Naive thymus-derived CD4-positive, alpha-beta T cell (primary cell): ENCODE measurements around the gene OTOS. TPM values are rescaled to one million over a fixed set of nuclear protein-coding genes. Genes with fewer than 3 reads are reported as not detected.

Experiments
- ATAC-seq: fragments of 150-1000 bp; cut with Tn5 transposase; 2 replicates; pipeline ENCODE4 v1.10.0; 2021; ENCODE audit warnings: mild to moderate bottlenecking, moderate library complexity
- CTCF ChIA-PET: fragments of 350-600 bp; sonication (Branson Sonifier 250); formaldehyde crosslinking; loops from one replicate; lab custom pipeline; 2021; ENCODE audit warnings: antibody characterized with exemption; lab: Charles Lee
- POLR2A ChIA-PET: fragments of 350-600 bp; sonication (Branson Sonifier 250); formaldehyde crosslinking; loops from one replicate; lab custom pipeline; 2021; ENCODE audit warnings: antibody characterized with exemption, inconsistent platforms; lab: Charles Lee
- DNase-seq, 9 donors: peaks; one replicate each; pipeline versions ENCODE4 v3.0.0 to v3.0.0-alpha.2; 2020 to 2022; ENCODE audit warnings: mixed read lengths in 1 of 9
- H3K27ac ChIP-seq: one replicate; pipeline ENCODE4 v1.7.0; 2013; ENCODE audit warnings: mild to moderate bottlenecking, low read depth, low read length, moderate library complexity
- H3K27me3 ChIP-seq, 2 donors: one replicate each; pipeline ENCODE4 v1.7.0; 2013; ENCODE audit warnings: low read length in 2 of 2, mild to moderate bottlenecking in 2 of 2, moderate library complexity in 2 of 2; ENCODE audit not compliant: control insufficient read depth in 2 of 2, insufficient read depth in 2 of 2
- H3K36me3 ChIP-seq, 3 experiments: 1 replicate in 2 of 3; 2 replicates in 1 of 3; pipeline ENCODE4 v1.7.0; 2013; ENCODE audit warnings: low read length in 3 of 3, mild to moderate bottlenecking in 3 of 3, moderate library complexity in 1 of 3; ENCODE audit not compliant: insufficient read depth in 3 of 3, control insufficient read depth in 2 of 3
- H3K4me1 ChIP-seq, 2 donors: one replicate each; pipeline ENCODE4 v1.7.0; 2013; ENCODE audit warnings: low read length in 2 of 2, mild to moderate bottlenecking in 2 of 2, moderate library complexity in 1 of 2; ENCODE audit not compliant: control insufficient read depth in 2 of 2, insufficient read depth in 2 of 2
- H3K4me3 ChIP-seq: 2 replicates; pipeline ENCODE4 v1.7.0; 2013; ENCODE audit warnings: mild to moderate bottlenecking, low read length
- H3K9me3 ChIP-seq, 3 experiments: 1 replicate in 2 of 3; 2 replicates in 1 of 3; pipeline ENCODE4 v1.7.0; 2013; ENCODE audit warnings: low read length in 3 of 3; ENCODE audit not compliant: control insufficient read depth in 2 of 3
- H3K27ac Mint-ChIP-seq, 9 donors: one replicate each; pipeline ENCODE4 v1.8.0; 2020 to 2022; ENCODE audit warnings: mixed read lengths in 9 of 9, mild to moderate bottlenecking in 8 of 9, moderate library complexity in 5 of 9, inconsistent platforms in 2 of 9
- H3K27me3 Mint-ChIP-seq, 5 donors: one replicate each; pipeline ENCODE4 v1.8.0; 2021 to 2022; ENCODE audit warnings: mixed read lengths in 5 of 5, mild to moderate bottlenecking in 1 of 5
- H3K36me3 Mint-ChIP-seq, 5 donors: one replicate each; pipeline ENCODE4 v1.8.0; 2020 to 2022; ENCODE audit warnings: mixed read lengths in 5 of 5, mild to moderate bottlenecking in 3 of 5, inconsistent platforms in 1 of 5
- H3K4me1 Mint-ChIP-seq, 7 donors: one replicate each; pipeline ENCODE4 v1.8.0; 2020 to 2022; ENCODE audit warnings: mixed read lengths in 7 of 7, mild to moderate bottlenecking in 3 of 7, inconsistent platforms in 1 of 7
- H3K4me3 Mint-ChIP-seq, 10 donors: one replicate each; pipeline ENCODE4 v1.8.0; 2020 to 2022; ENCODE audit warnings: mild to moderate bottlenecking in 10 of 10, mixed read lengths in 10 of 10, moderate library complexity in 6 of 10, inconsistent platforms in 2 of 10
- H3K9me3 Mint-ChIP-seq, 11 donors: one replicate each; pipeline ENCODE4 v1.8.0; 2020 to 2022; ENCODE audit warnings: mixed read lengths in 11 of 11, mild to moderate bottlenecking in 4 of 11, inconsistent platforms in 1 of 11, moderate library complexity in 1 of 11
- intact Hi-C, 2 donors: fragments of 100-400 bp; cut with micrococcal nuclease; formaldehyde crosslinking; loops; one replicate each; pipeline ENCODE4 v1.15.1; 2023
- polyA plus RNA-seq, 2 donors: library from polyadenylated mRNA; unstranded; fragments of 300-500 nt; fragmentation: Illumina TruSeq; gene quantifications; one replicate each; pipeline ENCODE4 v1.2.3, GENCODE V29; 2021
- total RNA-seq, 6 experiments: library from RNA in 5 of 6; stranded (reverse) in 5 of 6; gene quantifications; 1 replicate in 5 of 6; 2 replicates in 1 of 6; pipeline ENCODE4 v1.2.3 and lab custom pipeline; 2021 to 2026

The OTOS gene
- total and polyA plus RNA-seq, 7 experiments from 2014 or later: not detected

GRCh38 chr2:240138254-240138984, 2.0 kb downstream of the OTOS start:
- intact Hi-C loops: loop anchor here in 1 of 2 donors (5.0 kb wide), 2 partner anchors 736 to 871 kb away; partner anchors contain the start of gene HDAC4
- H3K4me1 Mint-ChIP-seq: peaks cover 19 to 29% (median 28%) of the 10 kb centered on the region in 7 donors
- H3K27ac Mint-ChIP-seq: peak overlapping the region in 2 of 9 donors; percentile 14 to 70
- DNase-seq (no peak), ATAC-seq (no peak)
- H3K36me3 Mint-ChIP-seq: peaks cover 0 to under 1% (median 0%) of the 10 kb centered on the region in 5 donors
- peaks cover 17 to 18% of the 10 kb centered on the region in 2 donors for H3K4me1 ChIP-seq
- no peak overlapping the region for H3K4me3 ChIP-seq
- H3K9me3 ChIP-seq: no peaks in the 10 kb centered on the region
- H3K27me3 ChIP-seq: no peaks in the 10 kb centered on the region
- peaks cover 0 to 4% (median 0%) of the 10 kb centered on the region in 5 donors for H3K27me3 Mint-ChIP-seq
- peak overlapping the region in 8 of 10 donors; percentile 36 to 97 (median 54) for H3K4me3 Mint-ChIP-seq
- peaks cover 0 to 3% (median 0%) of the 10 kb centered on the region in 11 donors for H3K9me3 Mint-ChIP-seq
- no peak overlapping the region for H3K27ac ChIP-seq
- ChIA-PET POLR2A (interaction anchor here (1.2 kb wide), 1 partner anchor 8 kb away, joined by 3 read pairs; no protein-coding TSS in a partner anchor), CTCF (interaction anchor here (0.9 to 1.4 kb wide), 2 partner anchors 75 to 77 kb away, joined by 3 to 8 read pairs; no protein-coding TSS in a partner anchor)
- peaks cover 0 to 16% (median 0%) of the 10 kb centered on the region in 3 experiments for H3K36me3 ChIP-seq

GRCh38 chr2:240137596-240138253, 2.7 kb downstream of the OTOS start:
- Mint-ChIP-seq H3K4me1 (peaks cover 19 to 32% (median 28%) of the 10 kb centered on the region in 7 donors), H3K4me3 (peak overlapping the region; percentile 6 to 97 (median 92)), H3K36me3 (peaks cover 0 to 7% (median 0%) of the 10 kb centered on the region in 5 donors), H3K9me3 (peaks cover 0 to 3% (median 0%) of the 10 kb centered on the region in 11 donors), H3K27ac (peak overlapping the region in 4 of 9 donors; percentile 49 to 88 (median 74)), H3K27me3 (peaks cover 0 to 4% (median 0%) of the 10 kb centered on the region in 5 donors)
- H3K36me3 ChIP-seq: peaks cover 0 to 23% (median 0%) of the 10 kb centered on the region in 3 experiments
- no peaks in the 10 kb centered on the region for H3K9me3 ChIP-seq
- POLR2A ChIA-PET: no interaction called here
- CTCF ChIA-PET: interaction anchor here (0.9 to 1.4 kb wide), 2 partner anchors 74 to 76 kb away, joined by 3 to 8 read pairs; no protein-coding TSS in a partner anchor
- H3K27me3 ChIP-seq: no peaks in the 10 kb centered on the region
- intact Hi-C loops: loop anchor here (2.0 to 5.0 kb wide), 4 partner anchors 297 to 870 kb away; partner anchors contain the start of genes HDAC4 (in 2 of the 2) and GPC1 (in 1 of the 2)
- DNase-seq (no peak), ATAC-seq (no peak)
- H3K4me1 ChIP-seq: peaks cover 17 to 18% of the 10 kb centered on the region in 2 donors
- H3K4me3 ChIP-seq: no peak overlapping the region
- no peak overlapping the region for H3K27ac ChIP-seq

- Mint-ChIP-seq H3K4me1 (peaks cover 21 to 32% (median 28%) of the 10 kb centered on the region in 7 donors), H3K4me3 (peak overlapping the region; percentile 79 to 97 (median 93)), H3K9me3 (peaks cover 0 to 3% (median 0%) of the 10 kb centered on the region in 11 donors), H3K27ac (peak overlapping the region; percentile 65 to 90 (median 85)), H3K36me3 (peaks cover 0 to 13% (median 3%) of the 10 kb centered on the region in 5 donors), H3K27me3 (peaks cover 0 to 4% (median 0%) of the 10 kb centered on the region in 5 donors)
- Histone ChIP-seq H3K36me3 (peaks cover 0 to 33% (median 0%) of the 10 kb centered on the region in 3 experiments), H3K4me3 (peak overlapping the region; percentile 95), H3K27ac (peak overlapping the region; percentile 75), H3K9me3 (no peaks in the 10 kb centered on the region), H3K27me3 (no peaks in the 10 kb centered on the region), H3K4me1 (peaks cover 17 to 18% of the 10 kb centered on the region in 2 donors)
- ATAC-seq: peak; percentile 33
- POLR2A ChIA-PET: no interaction called here
- CTCF ChIA-PET: no interaction called here
- intact Hi-C loops: loop anchor here (1.0 to 5.0 kb wide), 6 partner anchors 111 to 869 kb away; partner anchors contain the start of genes HDAC4 (in 2 of the 2), NDUFA10 (in 2 of the 2) and GPC1 (in 1 of the 2)
- DNase-seq: peak in 2 of 9 donors; percentile 4 to 19
These were observed 3.7 kb downstream of the OTOS start for GRCh38 chr2:240136671-240137292.

GRCh38 chr2:240136013-240136670, 4.3 kb downstream of the OTOS start, which contains the start of gene COPS9:
COPS9 (minus strand) TSS chr2:240136305; CDS start chr2:240136284, 21 bp downstream.
- peaks cover 0 to 4% (median 0%) of the 10 kb centered on the region in 5 donors for H3K27me3 Mint-ChIP-seq

GRCh38 chr2:240135706-240136012, 4.8 kb downstream of the OTOS start:
- H3K4me3 ChIP-seq: peak overlapping the region; percentile 95

More at GRCh38 chr2:240136013-240136670, 4.3 kb downstream of the OTOS start, which contains the start of gene COPS9:
- Mint-ChIP-seq H3K4me3 (peak within 1 kb of the TSS; percentile 79 to 97 (median 93)), H3K27ac (peak within 1 kb of the TSS; percentile 78 to 95 (median 90)), H3K36me3 (peaks cover 0 to 18% (median 5%) of the 10 kb centered on the region in 5 donors), H3K9me3 (peaks cover 0 to 3% (median 0%) of the 10 kb centered on the region in 11 donors), H3K4me1 (peaks cover 21 to 32% (median 28%) of the 10 kb centered on the region in 7 donors)
- H3K27ac ChIP-seq: peak within 1 kb of the TSS; percentile 75
- DNase-seq: peak; percentile 74 to 89 (median 82)
- intact Hi-C loops: loop anchor here (1.0 to 5.0 kb wide), 6 partner anchors 111 to 869 kb away; partner anchors contain the start of genes HDAC4 (in 2 of the 2), NDUFA10 (in 2 of the 2) and GPC1 (in 1 of the 2)
- H3K36me3 ChIP-seq: peaks cover 0 to 39% (median 0%) of the 10 kb centered on the region in 3 experiments
- CTCF ChIA-PET: no interaction called here
- no peaks in the 10 kb centered on the region for H3K9me3 ChIP-seq
- peaks cover 17 to 18% of the 10 kb centered on the region in 2 donors for H3K4me1 ChIP-seq
- ATAC-seq: peak; percentile 98
- peak within 1 kb of the TSS; percentile 95 for H3K4me3 ChIP-seq
- H3K27me3 ChIP-seq: no peaks in the 10 kb centered on the region
- POLR2A ChIA-PET: interaction anchor here (1.0 kb wide), 1 partner anchor 110 kb away, joined by 5 read pairs; no protein-coding TSS in a partner anchor

More at GRCh38 chr2:240135706-240136012, 4.8 kb downstream of the OTOS start:
- Histone ChIP-seq H3K9me3 (no peaks in the 10 kb centered on the region), H3K27me3 (no peaks in the 10 kb centered on the region), H3K36me3 (peaks cover 0 to 44% (median 4%) of the 10 kb centered on the region in 3 experiments), H3K27ac (peak overlapping the region; percentile 75), H3K4me1 (peaks cover 17 to 18% of the 10 kb centered on the region in 2 donors)
- DNase-seq (no peak), ATAC-seq (peak; percentile 21)
- ChIA-PET CTCF (no interaction called here), POLR2A (interaction anchor here (1.0 kb wide), 1 partner anchor 110 kb away, joined by 5 read pairs; no protein-coding TSS in a partner anchor)
- H3K27me3 Mint-ChIP-seq: peaks cover 0 to 4% (median 0%) of the 10 kb centered on the region in 5 donors
- H3K9me3 Mint-ChIP-seq: peaks cover 0 to 3% (median 0%) of the 10 kb centered on the region in 11 donors
- H3K27ac Mint-ChIP-seq: peak overlapping the region; percentile 78 to 95 (median 90)
- peaks cover 21 to 32% (median 28%) of the 10 kb centered on the region in 7 donors for H3K4me1 Mint-ChIP-seq
- H3K36me3 Mint-ChIP-seq: peaks cover 0 to 23% (median 8%) of the 10 kb centered on the region in 5 donors
- peak overlapping the region; percentile 79 to 97 (median 93) for H3K4me3 Mint-ChIP-seq
- intact Hi-C loops: loop anchor here (1.0 to 5.0 kb wide), 6 partner anchors 110 to 868 kb away; partner anchors contain the start of genes HDAC4 (in 2 of the 2), NDUFA10 (in 2 of the 2) and GPC1 (in 1 of the 2)
